Cardiac ventricle fibroblast (primary cell): Measurements from ENCODE around the gene FMNL3. TPM values are rescaled to one million over a fixed set of nuclear protein-coding genes. Genes with fewer than 3 reads are reported as not detected.

Experiments used
- total RNA-seq: library from RNA; depleted of rRNA; stranded (reverse); fragments of >200 nt; gene quantifications from 2 replicates; pipeline ENCODE4 v1.2.3, GENCODE V29; 2015

FMNL3 gene
- total RNA-seq = 17.1 and 24.0 TPM in 2 replicates

DNA sequence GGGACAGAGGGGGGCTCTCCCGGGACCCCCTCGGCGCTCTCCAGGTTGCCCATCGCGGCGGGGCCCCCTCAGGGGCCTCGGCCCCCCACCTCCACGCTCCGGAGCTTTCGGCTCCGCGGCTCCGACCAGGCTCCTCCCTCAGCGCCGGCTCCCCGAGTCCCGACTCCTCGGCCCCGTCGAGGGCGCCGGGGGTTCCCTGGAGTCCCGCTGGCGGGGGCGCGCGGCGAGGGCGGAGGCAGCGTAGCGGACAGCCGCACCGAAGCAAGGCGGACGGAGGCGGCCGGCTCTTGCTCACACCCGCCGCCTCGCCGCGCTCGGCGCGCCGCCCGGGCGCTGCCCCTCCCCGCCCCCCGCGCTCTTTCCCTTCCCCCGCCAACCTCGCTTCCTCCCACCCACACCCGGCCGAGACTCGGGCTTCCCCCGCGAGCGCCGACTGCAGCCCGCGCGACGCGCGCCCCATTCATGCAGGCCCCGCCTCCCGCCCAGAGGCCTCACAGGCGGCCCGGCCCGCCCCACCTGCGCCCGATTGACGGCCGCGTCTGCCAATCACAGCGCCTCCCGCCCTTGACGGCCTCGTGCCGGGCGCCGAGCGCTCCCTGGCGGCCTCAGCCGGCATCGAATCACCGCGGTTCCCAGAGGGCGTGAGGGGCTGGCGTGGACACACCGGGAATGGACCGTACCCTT, at the start of gene FMNL3:
Gene FMNL3 (minus strand): TSS at position 278 of the 684 bp plus-strand sequence. CDS start 225 bp downstream, at position 53.

DNA sequence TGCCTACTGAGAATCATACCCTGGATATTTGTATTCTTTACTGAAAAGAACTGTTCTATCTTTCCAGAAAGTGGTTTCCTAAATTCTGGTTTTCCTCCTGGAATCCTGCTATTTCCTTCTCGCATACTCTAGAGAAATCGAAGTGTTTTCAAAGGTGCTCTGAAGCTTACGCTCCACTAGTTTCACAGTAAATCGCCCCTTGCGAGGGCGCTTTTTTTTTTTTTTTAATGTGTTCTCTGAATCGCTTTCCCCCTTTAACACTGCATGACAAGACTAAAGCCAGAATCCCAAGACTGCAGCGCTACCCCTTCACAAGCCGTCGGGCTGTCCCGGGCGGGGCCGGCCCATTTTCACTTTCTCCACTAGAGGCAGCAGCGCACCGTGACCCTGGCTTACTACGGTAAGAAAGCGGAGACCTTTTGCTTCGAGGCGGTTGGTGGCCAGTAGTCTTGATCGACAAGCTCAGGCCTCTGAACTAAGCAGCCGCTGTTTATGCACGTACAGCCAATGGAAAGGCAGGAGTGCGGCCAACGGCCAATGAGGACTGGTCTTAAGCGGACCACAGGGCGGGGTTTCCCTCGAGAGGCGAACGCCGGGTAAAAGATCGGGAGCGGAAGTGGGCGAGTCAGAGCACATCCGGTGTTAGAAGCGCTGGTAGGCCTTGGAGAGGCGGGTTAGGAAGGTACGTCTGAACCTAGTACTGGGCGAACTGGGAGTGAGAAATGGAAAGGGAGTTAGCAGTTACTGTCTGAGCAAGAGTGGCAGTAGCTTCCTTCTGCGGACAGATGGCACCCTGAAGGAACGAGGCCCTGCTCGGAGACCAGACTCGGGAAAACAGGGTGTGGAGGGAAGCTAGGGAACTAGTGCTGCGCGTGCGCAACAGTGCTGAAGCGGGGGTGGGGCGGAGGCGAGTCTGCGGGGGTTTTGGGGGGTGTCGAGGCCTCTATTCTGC, 34.0 kb upstream of the FMNL3 start, which contains the start of gene TMBIM6:
Gene TMBIM6 (plus strand): TSS at position 628 of the 952 bp plus-strand sequence. CDS start 10,937 bp downstream, outside the sequence.

DNA sequence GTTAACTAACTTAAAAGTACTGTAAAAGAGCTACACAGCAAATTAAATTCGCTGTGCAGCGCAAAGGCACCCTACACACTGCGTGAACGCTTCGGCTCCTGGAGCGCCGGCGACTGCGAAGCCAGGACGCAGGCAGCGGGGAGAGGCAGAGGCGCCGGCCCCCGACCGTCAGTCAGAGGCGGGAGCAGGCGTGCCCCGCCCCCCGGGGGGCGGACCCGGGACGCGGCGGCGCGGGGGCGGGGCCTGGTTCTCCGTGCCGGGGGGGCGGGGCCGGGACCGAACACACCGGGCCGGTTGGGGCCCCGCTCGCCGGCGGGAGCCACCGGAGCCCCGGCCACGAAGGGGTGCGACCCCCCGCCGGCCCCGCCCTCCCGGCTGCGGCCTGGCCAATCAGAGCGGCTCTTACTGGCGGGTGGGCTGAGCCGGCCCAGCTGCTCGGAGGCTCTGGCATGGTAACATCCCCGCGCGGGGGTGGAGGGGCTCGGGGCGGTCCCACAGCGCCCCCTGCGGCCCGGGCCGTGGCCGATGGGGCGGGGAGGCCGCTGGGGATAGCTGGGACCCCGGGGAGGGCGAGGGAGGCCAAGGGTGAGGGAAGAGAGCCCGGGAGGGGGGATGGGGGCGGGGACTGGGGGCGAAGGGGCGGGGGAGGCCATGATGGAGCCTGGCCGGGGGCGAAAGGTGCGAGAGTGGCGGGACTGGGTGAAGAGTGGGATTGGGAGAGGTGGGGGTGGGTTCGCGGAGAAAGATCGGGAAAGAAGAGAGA, 83.9 kb downstream of the FMNL3 start, which contains the start of gene PRPF40B:
Gene PRPF40B (plus strand): TSS at position 420 of the 763 bp plus-strand sequence. CDS start 30 bp downstream, at position 450.

DNA sequence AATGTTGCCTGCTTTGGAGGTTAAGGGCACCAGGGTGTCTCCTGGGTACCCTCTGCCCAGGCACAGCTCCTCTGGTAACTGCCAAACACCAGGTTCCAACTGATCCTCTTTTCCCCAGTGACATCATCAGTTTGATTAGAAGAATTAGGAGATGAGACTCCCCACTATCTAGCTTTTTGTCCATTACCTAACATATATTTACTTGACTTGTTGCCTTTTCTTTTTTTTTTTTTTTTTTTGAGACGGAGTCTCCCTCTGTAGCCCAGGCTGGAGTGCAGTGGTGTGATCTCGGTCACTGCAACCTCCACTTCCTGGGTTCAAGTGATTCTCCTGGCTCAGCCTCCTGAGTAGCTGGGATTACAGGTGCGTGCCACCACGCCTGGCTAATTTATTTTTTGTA, 101.7 kb downstream of the FMNL3 start, which contains the start of gene FAM186B:
Gene FAM186B (minus strand): TSS at position 101 of the 400 bp plus-strand sequence. CDS start 162 bp downstream, outside the sequence.

Other genes with a start within 250 kb of the FMNL3 start
- 0.05 and 0.12 TPM in 2 replicates for gene KCNH3, start 168.4 kb downstream of the FMNL3 start, total RNA-seq
- gene MCRS1, start 139.3 kb downstream of the FMNL3 start, total RNA-seq = 32.1 and 33.8 TPM in 2 replicates
- 0.06 and 0.15 TPM in 2 replicates for gene FAM186B, start 101.8 kb downstream of the FMNL3 start, total RNA-seq
- 6.0 and 7.6 TPM in 2 replicates for gene PRPF40B, start 83.8 kb downstream of the FMNL3 start, total RNA-seq
- 225 and 288 TPM in 2 replicates for gene TMBIM6, start 34.2 kb upstream of the FMNL3 start, total RNA-seq
- 20.7 and 25.1 TPM in 2 replicates for gene NCKAP5L, start 121.0 kb upstream of the FMNL3 start, total RNA-seq
- gene BCDIN3D, start 135.7 kb upstream of the FMNL3 start, total RNA-seq = 2.9 and 4.5 TPM in 2 replicates
- gene FAIM2, start 196.5 kb upstream of the FMNL3 start, total RNA-seq = 209 and 210 TPM in 2 replicates
- gene AQP2, start 243.3 kb upstream of the FMNL3 start, total RNA-seq = 0.31 TPM in 1 of 2 replicates, not detected in the other